HG03457 (cell line): ENCODE data around the gene MTCL1.

ENCODE experiments used
- ATAC-seq: cut with Tn5 transposase; IDR thresholded peaks from one replicate; pipeline ENCODE4 v1.9.1; 2021; ENCODE audit warnings: moderate number of reproducible peaks; ENCODE audit not compliant: unreplicated experiment

The MTCL1 gene

DNA sequence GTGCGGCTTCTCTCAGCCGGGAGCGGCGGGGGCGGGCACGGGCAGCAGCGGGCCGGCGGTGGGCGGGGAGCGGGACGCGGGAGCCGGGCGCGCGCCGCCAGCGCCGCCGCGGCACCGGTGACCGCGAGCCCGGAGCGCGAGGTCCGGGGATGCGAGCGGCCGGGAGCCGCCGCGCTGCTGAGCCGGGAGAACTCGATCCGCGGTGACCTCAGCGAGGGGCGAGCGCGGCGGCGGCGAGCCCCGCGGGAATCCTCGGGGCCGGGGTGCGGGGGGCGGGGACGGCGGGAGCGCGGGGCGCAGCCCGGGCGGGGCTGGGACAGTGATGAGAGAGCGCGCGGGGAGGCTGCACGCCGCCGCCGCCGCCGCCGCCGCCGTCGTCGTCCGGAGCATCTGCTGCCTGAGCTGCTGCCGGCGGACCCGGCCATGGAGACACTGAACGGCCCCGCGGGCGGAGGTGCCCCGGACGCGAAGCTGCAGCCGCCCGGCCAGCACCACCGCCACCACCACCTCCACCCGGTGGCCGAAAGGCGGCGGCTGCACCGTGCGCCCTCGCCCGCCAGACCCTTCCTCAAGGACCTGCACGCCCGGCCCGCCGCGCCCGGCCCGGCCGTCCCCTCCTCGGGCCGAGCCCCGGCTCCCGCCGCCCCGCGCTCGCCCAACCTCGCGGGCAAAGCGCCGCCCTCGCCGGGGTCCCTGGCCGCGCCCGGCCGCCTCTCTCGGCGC lies at the start of gene MTCL1:
Gene MTCL1 (plus strand): TSS at position 319 of the 723 bp plus-strand sequence. CDS start 105 bp downstream, at position 424.
- peak; percentile 21 for ATAC-seq

GRCh38 chr18:8656232-8656631 lies 49.1 kb upstream of the MTCL1 start:
- ATAC-seq, result no peak

DNA sequence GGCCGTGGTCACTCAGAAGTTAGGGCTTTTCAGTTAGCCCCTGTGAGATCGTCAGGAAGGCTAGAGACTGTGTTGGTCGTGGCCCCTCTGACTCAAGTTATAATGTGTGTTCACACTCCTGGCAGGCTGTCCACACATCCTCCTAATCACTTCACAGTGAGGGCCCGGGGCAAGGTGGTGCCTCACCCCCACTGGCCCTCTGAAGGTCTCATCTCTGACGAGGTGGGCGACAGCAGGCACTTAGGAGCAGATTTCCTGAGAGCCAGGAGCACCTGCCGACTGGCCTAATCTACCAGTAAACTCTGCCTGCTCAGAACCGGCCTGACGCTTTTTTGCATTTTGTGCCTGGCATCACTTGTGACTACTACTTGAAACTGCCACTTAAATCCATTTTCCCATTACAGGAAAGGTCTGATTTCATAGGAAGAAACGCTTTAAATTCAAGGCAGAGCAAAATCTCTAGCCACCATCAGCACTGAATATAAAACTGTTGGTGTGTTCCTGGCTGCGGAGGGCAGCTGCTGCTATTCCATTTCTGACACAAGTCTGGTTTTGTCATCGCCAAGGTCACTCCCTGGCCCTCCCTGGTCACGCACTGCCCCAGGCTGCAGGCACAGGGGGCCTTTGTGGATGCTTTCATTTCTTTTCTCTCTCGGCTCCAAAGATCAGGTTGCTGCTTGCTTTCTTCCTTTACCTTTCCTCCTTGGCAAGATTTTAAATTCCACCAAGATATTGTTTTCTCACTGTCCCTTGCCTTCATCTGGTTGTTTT lies 48.1 kb upstream of the MTCL1 start:
- ATAC-seq, result no peak

DNA sequence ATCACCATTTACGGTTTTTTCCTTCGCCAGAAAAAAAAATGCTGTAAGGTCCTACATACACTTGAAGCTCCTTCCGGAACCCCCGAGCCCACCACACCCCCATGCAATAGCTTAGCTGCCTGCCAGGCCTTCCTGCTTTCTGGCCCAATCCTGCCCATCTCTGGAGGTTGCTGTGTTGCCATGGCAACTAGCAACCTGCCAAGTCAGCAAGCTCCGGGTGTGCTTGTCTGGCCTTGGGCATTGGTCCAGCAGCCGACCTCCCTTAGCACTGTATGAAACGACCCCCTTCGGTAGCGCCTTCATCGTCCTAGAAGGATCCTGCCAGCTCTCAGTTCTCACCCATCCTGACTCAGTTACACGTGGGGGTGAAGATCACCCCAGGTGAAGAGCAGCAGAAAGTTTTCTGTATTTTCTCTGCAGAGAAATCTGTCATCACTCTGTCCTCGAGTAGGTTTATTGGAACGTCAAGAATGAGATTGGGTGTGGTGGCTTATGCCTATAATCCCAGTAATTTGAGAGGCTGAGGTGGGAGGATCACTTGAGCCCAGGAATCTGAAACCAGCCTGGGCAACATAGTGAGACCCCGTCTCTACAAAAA lies 47.4 kb upstream of the MTCL1 start:
- ATAC-seq, result no peak

- no peak for ATAC-seq
Observed at GRCh38 chr18:8658858-8659485, 46.4 kb upstream of the MTCL1 start.

DNA sequence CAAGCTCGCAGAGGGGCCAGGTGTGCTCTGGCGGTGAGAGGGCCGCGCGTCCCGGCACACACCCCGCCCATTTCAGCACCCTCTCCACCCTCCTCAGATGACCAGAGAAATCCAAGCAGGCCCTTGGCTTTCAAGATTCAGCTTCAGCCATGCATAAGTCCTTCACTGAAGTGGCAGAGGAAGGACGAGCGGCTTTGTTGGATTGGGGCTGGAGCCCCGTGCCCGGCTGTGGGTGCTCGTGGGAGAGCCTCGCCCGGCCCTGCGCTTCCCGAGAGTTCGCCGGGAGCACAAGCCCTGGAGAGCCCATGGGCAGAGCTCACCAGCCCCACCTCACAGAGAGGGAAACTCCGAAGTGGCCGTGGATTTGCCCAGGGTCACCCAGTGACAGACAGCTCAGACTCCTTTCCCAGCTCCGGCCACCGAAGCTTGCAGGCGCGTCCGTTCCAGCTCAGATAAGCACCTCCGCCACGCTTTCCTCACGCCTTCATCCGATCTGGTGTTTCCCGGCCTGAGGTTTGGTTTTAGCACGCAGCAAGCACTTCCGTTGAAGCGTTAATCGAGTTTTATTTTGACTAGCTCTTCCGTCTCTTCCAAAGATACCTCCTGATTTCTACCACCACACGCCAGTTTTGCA lies 45.6 kb upstream of the MTCL1 start:
- ATAC-seq, result no peak

GRCh38 chr18:8660316-8660715 lies 45.0 kb upstream of the MTCL1 start:
- no peak for ATAC-seq

GRCh38 chr18:8661754-8662559 lies 43.4 kb upstream of the MTCL1 start:
- no peak for ATAC-seq

DNA sequence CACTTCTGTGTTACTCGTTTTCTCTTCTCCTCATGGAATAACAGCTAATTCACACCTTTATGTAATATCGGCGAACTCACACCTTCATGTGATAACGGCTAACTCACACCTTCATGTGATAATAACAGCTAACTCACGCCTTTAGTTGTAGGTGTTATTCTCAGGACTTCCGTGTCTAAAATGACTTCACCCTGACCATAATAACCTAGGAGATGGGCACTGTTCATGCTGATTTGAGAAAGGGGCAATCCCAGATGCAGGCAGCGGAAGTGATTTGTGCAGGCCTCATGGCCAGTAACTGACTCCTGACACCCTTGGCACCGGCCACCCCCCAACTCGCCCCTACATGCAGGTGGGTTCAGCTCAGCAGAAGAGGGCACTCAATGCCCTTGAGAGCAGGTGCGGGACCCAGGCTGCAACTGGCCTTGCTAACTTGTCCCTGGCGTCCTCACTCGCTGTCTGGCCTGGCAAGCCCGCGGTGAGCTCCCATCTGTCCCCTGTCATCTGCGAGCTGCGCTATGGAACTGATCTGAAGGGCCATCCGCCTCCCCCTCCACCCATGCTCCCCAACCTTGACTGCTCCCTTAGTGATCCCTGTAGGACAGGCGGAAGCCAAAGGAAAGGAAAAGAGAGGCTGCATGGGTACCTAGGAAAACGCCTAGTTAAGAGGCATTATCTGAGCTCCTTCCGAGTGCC lies 42.6 kb upstream of the MTCL1 start:
- no peak for ATAC-seq

DNA sequence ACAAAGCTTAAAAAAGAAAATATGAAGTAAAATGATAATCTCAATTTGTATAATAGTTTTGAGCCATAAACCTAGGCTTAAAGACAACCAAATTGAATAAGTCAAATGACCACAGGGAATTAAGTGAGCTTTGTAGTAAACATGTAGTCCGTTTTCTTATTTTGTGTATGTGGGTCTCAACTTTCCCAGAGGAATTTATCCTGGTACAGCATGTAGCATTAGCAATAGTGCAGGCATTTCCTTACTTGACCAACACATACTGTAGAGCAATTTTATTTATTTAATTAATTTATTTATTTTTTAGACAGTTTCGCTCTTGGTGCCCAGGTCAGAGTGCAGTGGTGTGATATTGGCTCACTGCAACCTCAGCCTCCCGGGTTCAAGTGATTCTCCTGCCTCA lies 37.5 kb upstream of the MTCL1 start:
- ATAC-seq, result no peak

DNA sequence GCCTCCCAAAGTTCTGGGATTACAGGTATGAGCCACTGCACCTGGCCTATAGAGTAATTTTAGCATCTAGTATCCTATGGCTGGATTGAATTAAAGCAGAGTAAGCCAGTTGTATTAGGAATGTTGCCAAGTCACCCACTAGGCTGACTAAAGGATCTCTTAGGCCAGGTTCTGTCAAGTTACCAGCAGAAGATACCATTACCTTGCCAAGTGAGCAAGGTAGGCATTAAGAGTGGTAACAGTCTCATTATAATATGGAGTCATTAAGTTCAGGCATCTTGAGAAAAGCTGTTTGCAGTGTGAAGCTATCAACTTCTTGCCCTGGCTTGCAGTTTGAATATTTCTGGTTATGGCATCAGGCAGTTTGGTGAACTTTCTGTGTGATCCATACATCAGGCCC lies 37.0 kb upstream of the MTCL1 start:
- no peak for ATAC-seq

DNA sequence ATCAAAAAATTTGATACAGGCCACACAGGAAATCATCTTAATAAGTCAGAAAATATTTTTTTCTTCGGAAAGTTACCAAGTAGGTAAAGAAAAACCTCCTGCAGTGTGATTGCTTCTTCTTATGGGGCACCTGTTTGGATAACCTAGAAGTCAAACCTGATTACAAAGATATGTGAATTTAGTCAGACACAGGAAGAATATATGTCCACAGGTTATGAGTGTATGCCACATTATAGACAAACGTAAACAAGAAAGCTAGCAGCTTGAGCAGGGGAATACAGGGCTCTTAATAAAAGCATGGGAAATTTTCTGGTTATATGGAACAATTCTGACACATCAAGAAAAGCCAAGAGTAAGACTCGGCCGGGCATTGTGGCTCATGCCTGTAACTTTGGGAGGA lies 35.8 kb upstream of the MTCL1 start:
- ATAC-seq, result no peak

DNA sequence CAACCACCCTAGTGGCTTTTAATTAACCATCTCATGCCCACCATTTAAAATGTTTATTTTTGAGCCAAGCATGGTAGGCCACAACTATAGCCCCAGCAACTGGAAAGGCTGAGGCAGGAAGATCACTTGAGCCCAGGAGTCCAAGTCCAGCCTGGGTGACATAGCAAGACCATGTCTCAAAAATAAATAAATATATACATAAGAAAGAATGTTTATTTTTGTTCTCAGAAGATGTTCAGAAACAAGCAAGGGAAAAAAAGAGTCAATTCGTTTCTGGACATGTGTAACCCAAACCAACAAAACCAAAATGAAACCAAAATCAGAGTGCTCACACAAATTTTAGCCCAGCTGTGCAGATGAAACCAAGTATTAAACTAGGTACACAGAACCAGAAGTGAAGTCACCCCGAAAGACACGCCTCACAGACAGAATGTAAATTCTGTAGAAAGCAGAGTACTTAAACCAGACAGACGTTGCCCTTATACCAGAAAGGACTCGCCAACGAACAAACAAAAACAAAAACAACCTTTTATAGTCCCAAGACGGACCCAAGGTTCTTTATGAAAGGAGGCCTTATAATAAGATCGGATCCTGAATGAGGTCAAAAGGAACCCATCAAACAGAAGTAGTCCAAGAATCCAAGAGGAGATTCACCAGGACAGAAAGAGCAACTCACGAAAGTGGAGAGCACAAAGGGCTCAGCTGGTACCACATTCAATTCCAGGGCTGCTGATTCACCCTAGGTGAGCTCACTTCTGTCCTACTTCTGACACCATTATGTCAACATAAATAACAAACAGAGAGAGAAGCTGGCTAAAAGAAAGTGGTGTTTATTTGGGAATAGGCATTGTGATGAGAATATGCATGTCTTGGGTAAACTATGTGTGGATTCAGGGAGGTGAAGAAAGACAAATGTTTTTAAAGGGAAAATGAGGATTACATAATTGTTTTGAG lies 31.8 kb upstream of the MTCL1 start:
- ATAC-seq, result peak; percentile 93

DNA sequence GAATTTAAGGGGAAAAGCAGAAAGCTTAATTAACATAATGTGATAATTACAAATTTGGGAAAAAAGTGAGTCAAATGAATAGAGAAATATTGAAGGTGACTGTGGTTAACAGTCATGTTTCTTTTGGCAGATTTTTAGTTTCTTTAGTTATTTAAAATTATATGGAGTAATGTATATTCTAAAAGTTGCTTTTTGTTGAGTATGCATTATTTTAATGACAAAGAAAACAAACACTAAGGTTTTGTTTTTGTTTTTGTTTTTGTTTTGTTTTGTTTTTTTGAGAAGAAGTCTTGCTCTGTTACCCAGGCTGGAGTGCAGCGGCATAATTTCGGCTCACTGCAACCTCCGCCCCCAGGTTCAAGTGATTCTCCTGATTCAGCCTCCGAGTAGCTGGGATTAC lies 30.3 kb upstream of the MTCL1 start:
- no peak for ATAC-seq

GRCh38 chr18:8681196-8681595 lies 24.2 kb upstream of the MTCL1 start:
- no peak for ATAC-seq

GRCh38 chr18:8684577-8684976 lies 20.8 kb upstream of the MTCL1 start:
- no peak for ATAC-seq

DNA sequence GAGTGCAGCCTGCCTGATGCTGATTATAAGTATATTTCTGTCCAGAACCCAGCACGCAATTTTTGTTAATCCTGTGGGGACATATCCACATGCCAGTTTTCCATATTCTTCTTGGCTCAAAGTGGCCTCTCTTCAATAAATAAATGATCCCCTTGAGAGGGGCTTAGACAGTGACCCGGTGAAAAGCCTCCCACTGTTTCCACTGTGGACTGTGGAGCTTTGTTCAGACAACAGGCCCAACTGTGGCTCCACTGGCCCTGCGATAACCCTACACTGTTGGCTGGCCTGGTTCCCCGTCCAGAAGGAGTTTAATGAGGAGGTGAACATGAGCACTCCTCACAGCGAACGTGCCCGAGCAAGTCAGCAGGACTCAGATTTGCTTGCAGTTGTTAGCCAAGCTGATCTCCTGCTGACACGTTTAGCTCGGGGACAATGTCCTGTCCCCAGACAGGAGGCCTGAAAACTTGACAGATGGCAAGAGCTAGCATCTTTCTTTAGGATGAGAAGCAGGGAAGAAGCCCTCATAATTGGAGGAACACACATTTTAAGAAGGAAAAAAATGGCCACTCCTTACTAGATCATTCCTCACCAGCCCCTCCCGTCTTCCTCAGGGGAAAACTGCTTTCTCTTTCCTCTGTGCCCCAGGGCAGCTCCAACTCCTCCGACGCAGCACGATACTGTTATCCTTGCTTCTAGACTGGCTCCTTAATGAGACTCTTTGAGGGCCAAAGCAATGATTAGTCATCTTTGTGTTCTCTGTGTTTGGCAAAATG lies 20.0 kb upstream of the MTCL1 start:
- ATAC-seq, result no peak

GRCh38 chr18:8685914-8686216 lies 19.5 kb upstream of the MTCL1 start:
- no peak for ATAC-seq
